Caco-2 (cell line): ENCODE measurements around the gene ANKRD28. TPM values are rescaled to one million over a fixed set of nuclear protein-coding genes. Genes with fewer than 3 reads are reported as not detected.

ENCODE experiments used
- BruUV-seq: library from RNA; stranded (reverse); fragments of 400-500 nt; replicated peaks from 2 replicates; lab custom pipeline; 2021; lab: Mats Ljungman, UMichigan
- CTCF ChIA-PET: fragments of 300-600 bp; sonication (Branson Sonifier 250); formaldehyde crosslinking; loops from one replicate; lab custom pipeline; 2022; ENCODE audit warnings: antibody characterized with exemption; lab: Charles Lee
- POLR2A ChIA-PET: fragments of 300-600 bp; sonication (Branson Sonifier 250); formaldehyde crosslinking; loops from one replicate; lab custom pipeline; 2022; ENCODE audit warnings: antibody characterized with exemption; lab: Charles Lee
- DNase-seq, 2 experiments: peaks; one replicate each; pipeline versions ENCODE4 v3.0.0 to v3.0.0-alpha.2; 2020 to 2022
- H3K27me3 ChIP-seq: replicated peaks from 2 replicates; pipeline ENCODE4 v1.6.0; 2011; ENCODE audit warnings: low read length; ENCODE audit not compliant: control insufficient read depth, insufficient read depth
- H3K36me3 ChIP-seq: 2 replicates; pipeline ENCODE4 v1.5.1; 2011; ENCODE audit warnings: low read length; ENCODE audit not compliant: control insufficient read depth, insufficient read depth
- H3K4me1 ChIP-seq: fragments of 250-450 bp; sonication (Bioruptor Pico); 2 replicates; pipeline ENCODE4 v1.5.1; 2020; ENCODE audit warnings: mild to moderate bottlenecking
- H3K4me3 ChIP-seq: 2 replicates; pipeline ENCODE4 v1.5.1; 2011; ENCODE audit warnings: low read depth, mild to moderate bottlenecking, control low read depth, low read length
- H3K9me3 ChIP-seq: fragments of 250-450 bp; sonication (Bioruptor Pico); 2 replicates; pipeline ENCODE4 v1.5.1; 2020; ENCODE audit warnings: mild to moderate bottlenecking, moderate library complexity
- H3K27ac Mint-ChIP-seq: one replicate; pipeline ENCODE4 v1.8.0; 2022; ENCODE audit warnings: mixed read lengths; ENCODE audit not compliant: unreplicated experiment
- H3K27me3 Mint-ChIP-seq: one replicate; pipeline ENCODE4 v1.8.0; 2022; ENCODE audit warnings: mixed read lengths; ENCODE audit not compliant: insufficient read depth, unreplicated experiment
- H3K36me3 Mint-ChIP-seq: one replicate; pipeline ENCODE4 v1.8.0; 2022; ENCODE audit warnings: mild to moderate bottlenecking, mixed read lengths; ENCODE audit not compliant: insufficient read depth, unreplicated experiment
- H3K4me1 Mint-ChIP-seq: one replicate; pipeline ENCODE4 v1.8.0; 2022; ENCODE audit warnings: low read depth, mixed read lengths; ENCODE audit not compliant: unreplicated experiment
- H3K4me3 Mint-ChIP-seq: one replicate; pipeline ENCODE4 v1.8.0; 2022; ENCODE audit warnings: mild to moderate bottlenecking, moderate library complexity, mixed read lengths; ENCODE audit not compliant: unreplicated experiment
- H3K9me3 Mint-ChIP-seq: one replicate; pipeline ENCODE4 v1.8.0; 2022; ENCODE audit warnings: mixed read lengths; ENCODE audit not compliant: unreplicated experiment
- intact Hi-C: fragments of 100-400 bp; cut with micrococcal nuclease; formaldehyde crosslinking; loops from one replicate; pipeline ENCODE4 v1.10.0; 2022; ENCODE audit not compliant: unreplicated experiment
- total RNA-seq: library from RNA; stranded (reverse); gene quantifications from 2 replicates; pipeline ENCODE4 v1.2.3, GENCODE V29; 2022
- TF ChIP-seq, protein P1 (sequence below), 2 experiments: fragments of 200-600 bp in 1 of 2; IDR thresholded peaks; 1 replicate in 1 of 2; 2 replicates in 1 of 2; pipeline versions ENCODE4 v1.5.1 to v1.8.0; 2011 to 2022; ENCODE audit warnings: antibody characterized with exemption in 1 of 2, control low read depth in 1 of 2, inconsistent platforms in 1 of 2, low read depth in 1 of 2, low read length in 1 of 2, mild to moderate bottlenecking in 1 of 2, moderate library complexity in 1 of 2; ENCODE audit not compliant: insufficient read depth in 1 of 2, severe bottlenecking in 1 of 2, unreplicated experiment in 1 of 2

The ANKRD28 gene
- total RNA-seq, 1 experiment from 2014 or later = 37.2 TPM

DNA sequence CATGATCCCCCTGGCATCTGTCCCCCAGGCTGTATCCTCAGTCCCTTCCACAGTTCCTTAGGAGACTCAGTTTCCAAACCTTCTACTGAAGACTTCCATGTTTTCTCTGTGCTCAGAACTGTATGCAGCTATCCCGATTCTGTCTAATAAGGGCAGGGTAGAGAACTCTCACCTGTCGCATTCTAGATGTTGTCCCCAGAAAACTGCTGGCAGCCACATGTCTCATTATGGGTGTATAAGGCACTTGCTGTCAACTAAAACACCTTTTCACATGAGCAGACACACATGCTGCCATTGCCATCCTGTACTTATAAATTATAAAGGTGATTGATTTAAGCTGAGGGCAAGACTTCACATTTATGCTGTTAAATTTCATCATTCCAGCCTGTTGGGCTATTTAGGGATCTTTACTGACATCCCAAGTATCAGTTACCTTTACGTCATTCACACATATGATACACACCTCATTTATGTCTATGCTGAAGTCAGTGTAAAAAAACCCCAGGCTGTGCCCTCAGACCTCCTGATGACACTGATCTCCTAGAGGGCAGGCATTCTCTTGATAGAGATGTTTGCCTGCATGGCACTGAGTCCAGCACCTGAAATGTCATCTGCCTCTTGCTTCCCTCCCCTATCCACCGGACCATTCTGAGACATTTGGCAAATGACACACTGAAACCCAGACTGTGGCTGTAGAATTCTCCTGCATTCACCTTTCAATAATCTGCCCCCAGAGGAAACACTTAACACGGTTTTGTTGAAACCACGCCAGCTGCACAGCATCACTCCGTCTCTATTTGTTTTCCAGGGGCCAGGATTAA lies 160.4 kb downstream of the ANKRD28 start:
- no peaks in the 10 kb centered on the region for H3K27me3 Mint-ChIP-seq
- intact Hi-C loops = no loop called here

DNA sequence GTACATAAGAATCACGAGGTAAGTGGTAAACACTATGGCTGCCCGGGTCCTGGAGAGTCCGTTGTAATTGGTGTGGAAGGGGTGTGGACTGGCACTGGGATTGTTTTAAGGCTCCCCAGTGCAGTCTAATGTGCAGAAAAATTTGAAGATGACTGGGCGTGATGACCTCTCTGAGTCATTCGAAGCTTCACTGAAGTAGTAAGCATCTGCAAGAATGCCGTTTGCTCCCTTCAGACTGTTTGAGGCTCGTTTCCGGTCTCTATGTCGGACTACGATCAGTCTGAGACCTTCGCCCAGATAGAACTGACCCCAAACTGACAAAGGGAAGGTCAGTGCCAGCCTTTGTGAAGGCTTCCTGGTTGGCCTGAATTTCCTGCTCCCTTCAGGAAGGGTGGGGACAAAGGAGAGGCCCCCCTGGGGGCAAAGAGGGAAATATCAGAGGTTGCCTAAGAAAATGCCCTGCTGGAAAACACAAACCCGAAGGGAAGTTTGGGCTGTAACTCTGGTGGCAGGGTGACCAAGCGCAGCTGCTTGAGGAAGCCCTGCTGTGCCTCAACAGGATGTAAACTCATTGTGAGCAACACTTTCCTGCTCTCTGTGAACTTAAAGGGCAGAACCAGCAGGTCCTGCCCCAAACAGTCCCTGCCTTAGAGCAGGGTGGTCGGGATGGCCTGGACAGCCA lies 161.6 kb downstream of the ANKRD28 start:
- H3K4me1 ChIP-seq = no peaks in the 10 kb centered on the region
- BruUV-seq = no TSS peak
- Mint-ChIP-seq H3K9me3 (no peaks in the 10 kb centered on the region), H3K36me3 (no peaks in the 10 kb centered on the region), H3K4me1 (no peaks in the 10 kb centered on the region), H3K27ac (no peak overlapping the region), H3K4me3 (no peak overlapping the region), H3K27me3 (no peaks in the 10 kb centered on the region)
- no peaks in the 10 kb centered on the region for H3K36me3 ChIP-seq
- H3K9me3 ChIP-seq = no peaks in the 10 kb centered on the region
- ChIA-PET CTCF (no interaction called here), POLR2A (no interaction called here)
- H3K27me3 ChIP-seq = no peaks in the 10 kb centered on the region
- intact Hi-C loops = no loop called here
- no peak overlapping the region for H3K4me3 ChIP-seq
- DNase-seq = no peak
- TF ChIP-seq, protein P1, sequence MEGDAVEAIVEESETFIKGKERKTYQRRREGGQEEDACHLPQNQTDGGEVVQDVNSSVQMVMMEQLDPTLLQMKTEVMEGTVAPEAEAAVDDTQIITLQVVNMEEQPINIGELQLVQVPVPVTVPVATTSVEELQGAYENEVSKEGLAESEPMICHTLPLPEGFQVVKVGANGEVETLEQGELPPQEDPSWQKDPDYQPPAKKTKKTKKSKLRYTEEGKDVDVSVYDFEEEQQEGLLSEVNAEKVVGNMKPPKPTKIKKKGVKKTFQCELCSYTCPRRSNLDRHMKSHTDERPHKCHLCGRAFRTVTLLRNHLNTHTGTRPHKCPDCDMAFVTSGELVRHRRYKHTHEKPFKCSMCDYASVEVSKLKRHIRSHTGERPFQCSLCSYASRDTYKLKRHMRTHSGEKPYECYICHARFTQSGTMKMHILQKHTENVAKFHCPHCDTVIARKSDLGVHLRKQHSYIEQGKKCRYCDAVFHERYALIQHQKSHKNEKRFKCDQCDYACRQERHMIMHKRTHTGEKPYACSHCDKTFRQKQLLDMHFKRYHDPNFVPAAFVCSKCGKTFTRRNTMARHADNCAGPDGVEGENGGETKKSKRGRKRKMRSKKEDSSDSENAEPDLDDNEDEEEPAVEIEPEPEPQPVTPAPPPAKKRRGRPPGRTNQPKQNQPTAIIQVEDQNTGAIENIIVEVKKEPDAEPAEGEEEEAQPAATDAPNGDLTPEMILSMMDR (IDR thresholded peaks at IDR 0.05; ENCODE audit: insufficient read depth in 1 of 2, low read depth in 1 of 2, low read length in 1 of 2, severe bottlenecking in 1 of 2, unreplicated experiment in 1 of 2) = no peak

More for the DNA sequence above, 160.4 kb downstream of the ANKRD28 start:
- ChIA-PET CTCF (no interaction called here), POLR2A (no interaction called here)
- Histone ChIP-seq H3K4me3 (no peak overlapping the region), H3K4me1 (no peaks in the 10 kb centered on the region), H3K9me3 (no peaks in the 10 kb centered on the region), H3K27me3 (no peaks in the 10 kb centered on the region), H3K36me3 (no peaks in the 10 kb centered on the region)
- no peak overlapping the region for H3K4me3 Mint-ChIP-seq
- H3K9me3 Mint-ChIP-seq = no peaks in the 10 kb centered on the region
- BruUV-seq = no TSS peak
- no peak overlapping the region for H3K27ac Mint-ChIP-seq
- no peak for DNase-seq
- TF ChIP-seq, protein P1 (IDR thresholded peaks at IDR 0.05; ENCODE audit: insufficient read depth in 1 of 2, low read depth in 1 of 2, low read length in 1 of 2, severe bottlenecking in 1 of 2, unreplicated experiment in 1 of 2) = no peak
- H3K36me3 Mint-ChIP-seq = peaks cover 6% of the 10 kb centered on the region
- H3K4me1 Mint-ChIP-seq = no peaks in the 10 kb centered on the region

DNA sequence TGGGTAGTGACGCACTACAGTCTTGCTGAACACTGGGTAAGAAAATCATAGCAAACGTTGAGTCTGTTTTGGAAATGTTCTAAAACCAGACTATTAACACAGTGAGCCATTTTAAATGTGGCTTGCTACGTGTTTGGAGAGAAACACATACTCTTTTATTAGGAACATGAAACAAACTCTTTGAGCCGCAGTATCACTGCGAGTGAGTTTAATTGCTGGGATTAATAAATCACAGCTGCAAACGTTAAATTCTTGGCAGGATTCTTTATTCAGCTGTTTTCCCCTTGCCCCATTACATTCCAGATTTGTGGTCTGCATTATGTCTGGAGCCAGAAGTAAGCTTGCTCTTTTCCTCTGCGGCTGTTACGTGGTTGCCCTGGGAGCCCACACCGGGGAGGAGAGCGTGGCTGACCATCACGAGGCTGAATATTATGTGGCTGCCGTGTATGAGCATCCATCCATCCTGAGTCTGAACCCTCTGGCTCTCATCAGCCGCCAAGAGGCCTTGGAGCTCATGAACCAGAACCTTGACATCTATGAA lies 162.6 kb downstream of the ANKRD28 start:
- ChIA-PET CTCF (no interaction called here), POLR2A (no interaction called here)
- no peak overlapping the region for H3K4me3 ChIP-seq
- no peak for DNase-seq
- no TSS peak for BruUV-seq
- H3K36me3 Mint-ChIP-seq = no peaks in the 10 kb centered on the region
- H3K27me3 Mint-ChIP-seq = no peaks in the 10 kb centered on the region
- TF ChIP-seq, protein P1 (IDR thresholded peaks at IDR 0.05; ENCODE audit: insufficient read depth in 1 of 2, low read depth in 1 of 2, low read length in 1 of 2, severe bottlenecking in 1 of 2, unreplicated experiment in 1 of 2) = no peak
- no peak overlapping the region for H3K4me3 Mint-ChIP-seq
- H3K9me3 Mint-ChIP-seq = no peaks in the 10 kb centered on the region
- intact Hi-C loops = no loop called here
- no peaks in the 10 kb centered on the region for H3K36me3 ChIP-seq
- H3K4me1 ChIP-seq = no peaks in the 10 kb centered on the region
- H3K27ac Mint-ChIP-seq = no peak overlapping the region
- no peaks in the 10 kb centered on the region for H3K4me1 Mint-ChIP-seq
- H3K27me3 ChIP-seq = no peaks in the 10 kb centered on the region
- H3K9me3 ChIP-seq = no peaks in the 10 kb centered on the region
